COLO829 (cell line): ENCODE results near the gene COLQ.
"Not testable (repeated sequence)": the region's sequence is repeated elsewhere in the genome, so short reads cannot be mapped to it uniquely, and the experiment has no call there.

Source experiments
- DNase-seq: peaks from one replicate; pipeline ENCODE4 v3.0.0; 2012; ENCODE audit warnings: low spot score

Gene COLQ

GRCh38 chr3:15426579-15427118 lies 94.9 kb downstream of the COLQ start:
- no peak for DNase-seq

GRCh38 chr3:15420871-15421270 lies 100.6 kb downstream of the COLQ start:
- DNase-seq = no peak

- DNase-seq = not testable (repeated sequence)
Measured at GRCh38 chr3:15410966-15411365, 110.5 kb downstream of the COLQ start.

GRCh38 chr3:15409774-15410173 lies 111.7 kb downstream of the COLQ start:
- no peak for DNase-seq

GRCh38 chr3:15409239-15409638 lies 112.3 kb downstream of the COLQ start:
- DNase-seq = no peak

GRCh38 chr3:15405448-15406050 lies 116.0 kb downstream of the COLQ start:
- peak; percentile 50 for DNase-seq

- DNase-seq = no peak
Measured at GRCh38 chr3:15404767-15405166, 116.7 kb downstream of the COLQ start.

GRCh38 chr3:15403965-15404364 lies 117.5 kb downstream of the COLQ start:
- no peak for DNase-seq

GRCh38 chr3:15403495-15403894 lies 118.0 kb downstream of the COLQ start:
- no peak for DNase-seq

- no peak for DNase-seq
Measured at GRCh38 chr3:15401936-15402335, 119.6 kb downstream of the COLQ start.
